HCT116 (cell line): Measurements from ENCODE around the gene STX2. TPM values are rescaled to one million over a fixed set of nuclear protein-coding genes. Genes with fewer than 3 reads are reported as not detected.

ENCODE experiments used
- ATAC-seq: fragments of 200-7000 bp; cut with Tn5 transposase; 2 replicates; pipeline ENCODE4 v1.9.1; 2020; ENCODE audit warnings: mild to moderate bottlenecking, moderate library complexity
- BruUV-seq: library from RNA; stranded (reverse); fragments of 400-500 nt; replicated peaks from 2 replicates; lab custom pipeline; 2021; lab: Mats Ljungman, UMichigan
- CTCF ChIA-PET: fragments of 300-600 bp; sonication (Branson Sonifier 250); formaldehyde crosslinking; loops from one replicate; lab custom pipeline; 2021; ENCODE audit warnings: antibody characterized with exemption; lab: Charles Lee
- POLR2A ChIA-PET: fragments of 300-600, 350-600 bp; sonication (Branson Sonifier 250); formaldehyde crosslinking; loops from one replicate; lab custom pipeline; 2021; ENCODE audit warnings: antibody characterized with exemption; lab: Charles Lee
- RAD21 ChIA-PET, 2 experiments: fragments of 300-600 bp; sonication (Branson Sonifier 250); formaldehyde crosslinking; loops; one replicate each; lab custom pipeline; 2023; ENCODE audit warnings: low total read pairs in 2 of 2; ENCODE audit not compliant: uncharacterized antibody in 2 of 2, unreplicated experiment in 2 of 2, low non-redundant PET in 1 of 2; lab: Charles Lee
- DNase-seq: peaks from one replicate; pipeline ENCODE4 v3.0.0-alpha.2; 2010; ENCODE audit warnings: low read depth, low spot score
- H2AFZ ChIP-seq: fragments of 200-600 bp; shearing (Covaris generic), sonication (generic); 2 replicates; pipeline ENCODE4 v1.6.1; 2017; ENCODE audit warnings: low read depth, mixed run types, mixed read lengths, antibody characterized with exemption, low read length; ENCODE audit not compliant: poor library complexity, severe bottlenecking
- H3K27ac ChIP-seq: 2 replicates; pipeline ENCODE4 v1.5.1; 2012; ENCODE audit warnings: low read depth, low read length
- H3K27me3 ChIP-seq: fragments of 200-600 bp; sonication (generic); 2 replicates; pipeline ENCODE4 v1.6.1; 2016; ENCODE audit warnings: mixed run types, low read length, mixed read lengths; ENCODE audit not compliant: insufficient read depth
- H3K36me3 ChIP-seq, 2 experiments: fragments of 200-500 bp in 1 of 2; fragments of 200-600 bp in 1 of 2; sonication (Bioruptor generic) in 1 of 2; sonication (generic) in 1 of 2; 2 replicates each; pipeline versions ENCODE4 v1.5.1 to v1.6.1; 2014 to 2016; ENCODE audit warnings: low read length in 2 of 2, inconsistent platforms in 1 of 2, mixed read lengths in 1 of 2, mixed run types in 1 of 2; ENCODE audit not compliant: insufficient read depth in 2 of 2, control insufficient read depth in 1 of 2
- H3K4me1 ChIP-seq, 2 experiments: fragments of 200-600 bp in 1 of 2; sonication (generic) in 1 of 2; 2 replicates each; pipeline versions ENCODE4 v1.5.1 to v1.6.1; 2012 to 2017; ENCODE audit warnings: low read length in 2 of 2, inconsistent platforms in 1 of 2, mild to moderate bottlenecking in 1 of 2, mixed read lengths in 1 of 2, mixed run types in 1 of 2, moderate library complexity in 1 of 2; ENCODE audit not compliant: insufficient read depth in 2 of 2, control insufficient read depth in 1 of 2
- H3K4me2 ChIP-seq: fragments of 200-600 bp; sonication (generic); 2 replicates; pipeline ENCODE4 v1.6.1; 2017; ENCODE audit warnings: mixed run types, low read length, mixed read lengths
- H3K4me3 ChIP-seq, 2 experiments: fragments of 200-600 bp in 1 of 2; sonication (generic) in 1 of 2; replicated peaks in 1 of 2; 2 replicates each; pipeline ENCODE4 v1.5.1; 2011 to 2016; ENCODE audit warnings: low read length in 2 of 2, control low read depth in 1 of 2, low read depth in 1 of 2, mild to moderate bottlenecking in 1 of 2, mixed read lengths in 1 of 2, mixed run types in 1 of 2
- H3K79me2 ChIP-seq: fragments of 200-600 bp; sonication (generic); 2 replicates; pipeline ENCODE4 v1.6.1; 2017; ENCODE audit warnings: mild to moderate bottlenecking, mixed run types, low read length, moderate library complexity, mixed read lengths; ENCODE audit not compliant: insufficient read depth
- H3K9ac ChIP-seq: fragments of 200-600 bp; sonication (generic); 2 replicates; pipeline ENCODE4 v1.6.1; 2016; ENCODE audit warnings: low read length, mixed read lengths
- H3K9me2 ChIP-seq: fragments of 200-600 bp; sonication (generic), shearing (Covaris generic); 2 replicates; pipeline ENCODE4 v1.6.1; 2017; ENCODE audit warnings: mixed run types, mild to moderate bottlenecking, moderate library complexity; ENCODE audit not compliant: insufficient read depth
- H3K9me3 ChIP-seq, 2 experiments: fragments of 200-500 bp in 1 of 2; fragments of 200-600 bp in 1 of 2; sonication (Bioruptor generic) in 1 of 2; sonication (generic) in 1 of 2; 2 replicates each; pipeline ENCODE4 v1.6.1; 2014 to 2017; ENCODE audit warnings: low read length in 2 of 2, mixed read lengths in 2 of 2, inconsistent platforms in 1 of 2, low read depth in 1 of 2, mild to moderate bottlenecking in 1 of 2, mixed run types in 1 of 2, moderate library complexity in 1 of 2; ENCODE audit not compliant: control insufficient read depth in 1 of 2, insufficient read depth in 1 of 2
- H4K20me1 ChIP-seq: fragments of 200-600 bp; sonication (generic), shearing (Covaris generic); 2 replicates; pipeline ENCODE4 v1.6.1; 2017; ENCODE audit warnings: mixed run types, mild to moderate bottlenecking, moderate library complexity; ENCODE audit not compliant: insufficient read depth
- CBX3 ChIP-seq: IDR thresholded peaks from 2 replicates; pipeline ENCODE4 v1.6.1; 2012; ENCODE audit warnings: low read depth
- EZH2phosphoT487 ChIP-seq: fragments of 200-600 bp; IDR thresholded peaks from 2 replicates; pipeline ENCODE4 v1.6.1; 2018; ENCODE audit warnings: antibody characterized with exemption, borderline replicate concordance
- JUND ChIP-seq: IDR thresholded peaks from 2 replicates; pipeline ENCODE4 v1.6.1; 2012
- POLR2AphosphoS5 ChIP-seq: IDR thresholded peaks from 2 replicates; pipeline ENCODE4 v1.6.1; 2011; ENCODE audit warnings: mild to moderate bottlenecking, low read depth, low read length, moderate library complexity
- RAD21 ChIP-seq: IDR thresholded peaks from 2 replicates; pipeline ENCODE4 v1.6.1; 2012; ENCODE audit warnings: low read depth, mild to moderate bottlenecking
- REST ChIP-seq: IDR thresholded peaks from 2 replicates; pipeline ENCODE4 v1.6.1; 2012; ENCODE audit warnings: low read depth
- SP1 ChIP-seq: IDR thresholded peaks from 2 replicates; pipeline ENCODE4 v1.6.1; 2012; ENCODE audit warnings: low read depth
- TCF7L2 ChIP-seq: IDR thresholded peaks from 2 replicates; pipeline ENCODE4 v1.7.0; 2011; ENCODE audit warnings: borderline replicate concordance, inconsistent platforms; ENCODE audit not compliant: insufficient read depth, insufficient read length; ENCODE audit errors: extremely low read depth
- ZBTB33 ChIP-seq: IDR thresholded peaks from 2 replicates; pipeline ENCODE4 v1.6.1; 2011; ENCODE audit warnings: mild to moderate bottlenecking, low read length, moderate library complexity; ENCODE audit not compliant: insufficient replicate concordance; ENCODE audit errors: extremely low read depth
- ZFX ChIP-seq: fragments of 450-650 bp; IDR thresholded peaks from 2 replicates; pipeline ENCODE4 v1.6.1; 2017
- intact Hi-C: fragments of 100-400 bp; cut with micrococcal nuclease; formaldehyde crosslinking; loops from 2 replicates; pipeline ENCODE4 v1.10.0; 2022
- total RNA-seq: library from RNA; stranded (reverse); gene quantifications from one replicate; pipeline ENCODE4 v1.2.1, GENCODE V29; 2021; ENCODE audit not compliant: unreplicated experiment

The STX2 gene
- total RNA-seq, 1 experiment from 2014 or later, result 19.2 TPM

- Histone ChIP-seq H3K4me2 (no peak overlapping the region), H3K4me3 (no peak overlapping the region), H3K4me1 (no peaks in the 10 kb centered on the region), H2AFZ (no peak overlapping the region)
- ATAC-seq, result no peak
- intact Hi-C loops, result loop anchor here (5.0 to 10.0 kb wide), 2 partner anchors 84 to 462 kb away; no protein-coding TSS in a partner anchor
- no peak for TF ChIP-seq REST
- no peak for TF ChIP-seq ZBTB33
- TF ChIP-seq TCF7L2, result no peak
- no peak for TF ChIP-seq JUND
- TF ChIP-seq POLR2AphosphoS5, result no peak
- TF ChIP-seq RAD21, result no peak
- no peak for TF ChIP-seq EZH2phosphoT487
- TF ChIP-seq SP1, result no peak
- no peak for TF ChIP-seq ZFX
- no peak for TF ChIP-seq CBX3
- TF ChIP-seq, all 23 proteins: peak for 0
- no peak for DNase-seq
- Histone ChIP-seq H3K79me2 (no peaks in the 10 kb centered on the region), H3K9me2 (no peaks in the 10 kb centered on the region), H3K36me3 (no peaks in the 10 kb centered on the region), H3K27ac (no peak overlapping the region), H3K9me3 (no peaks in the 10 kb centered on the region), H3K9ac (no peak overlapping the region), H4K20me1 (no peaks in the 10 kb centered on the region), H3K27me3 (peaks cover 16% of the 10 kb centered on the region)
- BruUV-seq, result no TSS peak
- ChIA-PET POLR2A (no interaction called here), RAD21 (no interaction called here), CTCF (interaction anchor here (2.0 kb wide), 1 partner anchor 84 kb away, joined by 4 read pairs; no protein-coding TSS in a partner anchor)
Measured at GRCh38 chr12:130746546-130746945, 92.5 kb downstream of the STX2 start.
